Spinal cord (tissue), 10 donors: ENCODE data around the gene DZANK1. TPM values are rescaled to one million over a fixed set of nuclear protein-coding genes. Genes with fewer than 3 reads are reported as not detected.
"Not testable (repeated sequence)": the region's sequence is repeated elsewhere in the genome, so short reads cannot be mapped to it uniquely, and the experiment has no call there.

ENCODE experiments used
- DNase-seq, 6 donors: peaks; one replicate each; pipeline versions ENCODE4 v3.0.0 to v3.0.0-alpha.2; 2013 to 2015; ENCODE audit warnings: low spot score in 6 of 6, low read depth in 4 of 6
- H3K27ac ChIP-seq: one replicate; pipeline ENCODE4 v1.5.1; 2013; ENCODE audit warnings: low read depth, low read length, control low read depth
- H3K27me3 ChIP-seq: one replicate; pipeline ENCODE4 v1.6.1; 2013; ENCODE audit warnings: low read length; ENCODE audit not compliant: control insufficient read depth, insufficient read depth
- H3K36me3 ChIP-seq: one replicate; pipeline ENCODE4 v1.6.1; 2013; ENCODE audit warnings: low read length; ENCODE audit not compliant: control insufficient read depth, insufficient read depth
- H3K4me1 ChIP-seq: one replicate; pipeline ENCODE4 v1.6.1; 2013; ENCODE audit warnings: low read length; ENCODE audit not compliant: control insufficient read depth, insufficient read depth
- H3K4me3 ChIP-seq: one replicate; pipeline ENCODE4 v1.5.1; 2013; ENCODE audit warnings: low read depth, low read length, control low read depth
- H3K9me3 ChIP-seq: one replicate; pipeline ENCODE4 v1.6.1; 2013; ENCODE audit warnings: low read length; ENCODE audit not compliant: control insufficient read depth, insufficient read depth
- WGBS: methylation state at CpG from one replicate; pipeline ENCODE4 v1.1.5; 2013; ENCODE audit warnings: missing lambda C conversion rate; ENCODE audit not compliant: insufficient coverage; 5-methylcytosine and 5-hydroxymethylcytosine counted together
- polyA plus RNA-seq, 2 donors: library from polyadenylated mRNA; unstranded; fragments of 120-200 nt; gene quantifications; one replicate each; pipeline ENCODE4 v1.2.1, GENCODE V29; 2013; ENCODE audit not compliant: insufficient read length in 2 of 2
- small RNA-seq: library from RNA; depleted of rRNA; stranded (forward); fragments of <200 nt; gene quantifications from one replicate; pipeline ENCODE3, GENCODE V24; 2014; ENCODE audit warnings: low replicate concordance
- total RNA-seq, 2 donors: library from RNA; depleted of rRNA in 1 of 2; stranded (reverse); fragments of 120-200 nt in 1 of 2; fragments of >200 nt in 1 of 2; gene quantifications; one replicate each; pipeline versions ENCODE4 v1.2.3 to v1.2.4, GENCODE V29; 2013 to 2014
- donor health status: healthy.

DZANK1 gene
- total and polyA plus RNA-seq, 4 donors = 3.2 to 11.1 (median 7.0) TPM

DNA sequence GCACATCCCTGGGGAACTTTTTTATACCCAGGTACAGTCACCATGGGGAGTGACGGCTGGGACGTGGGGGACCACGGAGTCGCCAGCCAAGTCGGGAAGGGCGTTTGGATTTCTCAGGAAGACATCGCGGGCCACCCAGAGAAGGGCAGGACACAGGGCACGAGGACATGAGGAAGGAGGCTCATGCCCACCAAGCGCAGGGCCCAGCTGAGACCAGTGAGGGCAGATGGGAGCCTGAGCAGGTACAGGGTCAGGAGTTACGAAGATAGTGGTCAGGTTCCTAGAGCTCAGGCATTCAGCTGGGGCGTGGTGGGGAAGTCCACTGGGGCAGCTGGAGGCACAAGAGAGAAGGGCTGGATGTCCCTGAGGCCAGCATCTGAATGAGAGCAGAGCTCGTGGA, 103.9 kb downstream of the DZANK1 start:
- DNase-seq = no peak
- Histone ChIP-seq H3K27me3 (no peaks in the 10 kb centered on the region), H3K4me3 (no peak overlapping the region), H3K9me3 (no peaks in the 10 kb centered on the region), H3K36me3 (no peaks in the 10 kb centered on the region), H3K27ac (no peak overlapping the region), H3K4me1 (no peaks in the 10 kb centered on the region)
- WGBS = 92% methylated on average over 12 of the region's 13 CpGs

DNA sequence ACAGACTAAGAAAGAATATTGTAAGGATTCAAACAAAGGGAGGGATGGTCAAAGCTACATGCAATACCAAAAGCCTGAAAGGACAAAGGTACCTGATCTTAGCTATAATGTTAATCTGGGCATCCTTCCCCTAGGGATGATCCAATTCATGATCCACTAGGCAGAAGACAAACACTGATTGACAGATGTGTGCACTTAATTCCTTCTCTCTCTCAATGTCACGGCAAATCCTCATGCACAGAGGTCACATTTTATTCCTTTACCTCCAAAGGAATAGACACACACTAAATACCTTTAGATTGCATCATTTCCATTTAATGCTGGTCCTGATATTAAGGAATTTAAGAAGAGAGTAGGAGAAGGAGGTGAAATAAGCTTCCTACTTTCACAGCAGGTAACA, 105.2 kb downstream of the DZANK1 start:
- no peak overlapping the region for H3K4me3 ChIP-seq
- no peak overlapping the region for H3K27ac ChIP-seq
- H3K27me3 ChIP-seq = no peaks in the 10 kb centered on the region
- H3K9me3 ChIP-seq = no peaks in the 10 kb centered on the region
- H3K4me1 ChIP-seq = no peaks in the 10 kb centered on the region
- H3K36me3 ChIP-seq = no peaks in the 10 kb centered on the region
- 100% methylated on average over 1 of the region's 1 CpG for WGBS
- no peak for DNase-seq

DNA sequence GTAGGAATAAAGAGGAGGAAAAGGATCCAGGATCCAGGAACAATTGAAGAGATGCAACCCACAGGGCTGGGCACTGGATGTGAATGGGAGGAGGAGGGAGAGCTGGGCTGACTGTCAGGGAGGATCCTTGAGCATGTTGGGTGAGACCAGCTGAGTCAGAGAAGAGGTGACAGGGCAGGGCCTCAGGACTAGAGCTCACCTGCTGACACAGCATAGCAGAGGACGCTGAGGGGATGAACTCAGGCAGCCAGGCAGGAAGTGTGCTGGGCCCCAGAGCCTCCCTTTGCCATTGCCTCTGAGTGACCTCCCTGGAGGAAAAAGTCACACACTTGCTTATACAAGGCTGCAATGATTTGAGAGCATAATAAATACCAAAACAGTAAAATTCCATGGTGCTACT, 106.2 kb downstream of the DZANK1 start:
- H3K36me3 ChIP-seq = no peaks in the 10 kb centered on the region

DNA sequence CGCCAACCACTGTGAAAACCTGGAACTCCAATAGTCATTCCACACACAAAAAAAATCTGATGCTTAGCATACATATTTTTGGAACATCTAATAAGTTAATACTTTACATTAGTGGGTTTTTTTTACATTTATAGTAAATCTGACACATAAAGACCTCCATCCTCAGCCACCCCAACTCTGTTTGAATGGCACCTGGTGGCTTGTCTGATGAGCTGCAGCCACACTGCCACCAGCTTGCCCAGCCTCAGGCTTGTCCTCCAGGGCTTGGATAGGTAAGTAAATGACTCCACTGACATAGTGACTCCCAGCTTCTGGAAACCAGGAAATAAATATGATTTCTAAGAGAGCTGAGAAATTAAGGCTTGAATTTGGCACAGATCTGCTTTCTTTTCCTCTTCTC, 107.0 kb downstream of the DZANK1 start:
- Histone ChIP-seq H3K27ac (no peak overlapping the region), H3K27me3 (no peaks in the 10 kb centered on the region), H3K4me3 (no peak overlapping the region), H3K9me3 (no peaks in the 10 kb centered on the region), H3K36me3 (no peaks in the 10 kb centered on the region), H3K4me1 (no peaks in the 10 kb centered on the region)
- no peak for DNase-seq
- WGBS = no CpG with 5 or more reads among the region's 1 CpG

More for the DNA sequence above, 106.2 kb downstream of the DZANK1 start:
- H3K27ac ChIP-seq = no peak overlapping the region
- H3K9me3 ChIP-seq = no peaks in the 10 kb centered on the region
- H3K4me1 ChIP-seq = no peaks in the 10 kb centered on the region
- 29% methylated on average over 1 of the region's 1 CpG for WGBS
- DNase-seq = no peak
- H3K27me3 ChIP-seq = no peaks in the 10 kb centered on the region
- no peak overlapping the region for H3K4me3 ChIP-seq

DNA sequence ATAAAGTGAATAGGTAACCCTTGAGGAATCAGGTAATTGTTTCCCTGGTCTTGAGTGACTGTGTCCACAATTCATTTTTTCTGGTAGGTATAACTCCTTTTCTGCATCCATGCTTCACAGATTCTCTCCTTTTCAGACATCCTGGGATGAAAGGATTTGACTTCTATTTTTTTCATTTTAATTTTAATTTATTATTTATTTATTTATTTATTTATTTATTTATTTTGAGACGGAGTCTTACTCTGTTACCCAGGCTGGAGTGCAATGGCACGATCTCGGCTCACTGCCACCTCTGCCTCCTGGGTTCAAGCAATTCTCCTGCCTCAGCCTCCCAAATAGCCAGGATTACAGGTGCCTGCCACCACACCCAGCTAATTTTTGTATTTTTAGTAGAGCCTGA, 117.1 kb downstream of the DZANK1 start:
- DNase-seq, H3K27ac ChIP-seq, H3K27me3 ChIP-seq, H3K4me3 ChIP-seq, H3K9me3 ChIP-seq, H3K36me3 ChIP-seq, H3K4me1 ChIP-seq: not testable (repeated sequence)
- WGBS = 50% methylated on average over 2 of the region's 3 CpGs

Small RNA genes lying within 50 kb of the gene (small RNA-seq; reads per million reads assigned to genes)
- gene MIR3192 (not detected), gene RNA5SP476 (not detected)

Other genes with a start within 250 kb of the DZANK1 start
- gene ZNF133, start 178.5 kb downstream of the DZANK1 start, total RNA-seq = 10 to 100 TPM; 24.2 to 31.7 TPM
- gene ZNF133, start 178.5 kb downstream of the DZANK1 start, polyA plus RNA-seq = 10 to 100 TPM; 25.5 to 36.4 TPM
- 10 to 100 TPM; 15.9 to 30.1 TPM for gene POLR3F, start 360 bp upstream of the DZANK1 start, total RNA-seq
- 10 to 100 TPM; 21.0 to 26.0 TPM for gene POLR3F, start 360 bp upstream of the DZANK1 start, polyA plus RNA-seq
- gene RBBP9, start 30.2 kb upstream of the DZANK1 start, total RNA-seq = 10 to 100 TPM; 27.7 to 31.5 TPM
- gene RBBP9, start 30.2 kb upstream of the DZANK1 start, polyA plus RNA-seq = 10 to 100 TPM; 26.0 to 33.1 TPM
- 10 to 100 TPM; 57.5 to 61.3 TPM for gene SEC23B, start 40.9 kb upstream of the DZANK1 start, total RNA-seq
- 10 to 100 TPM; 52.4 to 55.7 TPM for gene SEC23B, start 40.9 kb upstream of the DZANK1 start, polyA plus RNA-seq
- gene SMIM26, start 100.4 kb upstream of the DZANK1 start, total RNA-seq = 100 to 1,000 TPM in 1 of 2 donors, 10 to 100 TPM in 1; 68.6 to 118 TPM
- gene SMIM26, start 100.4 kb upstream of the DZANK1 start, polyA plus RNA-seq = 10 to 100 TPM; 57.0 to 58.7 TPM
- 10 to 100 TPM; 54.1 to 59.4 TPM for gene DTD1, start 121.0 kb upstream of the DZANK1 start, total RNA-seq
- gene DTD1, start 121.0 kb upstream of the DZANK1 start, polyA plus RNA-seq = 10 to 100 TPM; 85.0 to 88.9 TPM